GM19035 (cell line): ENCODE measurements around the gene PPM1N.
A peak's percentile ranks its signal among the peaks of the same experiment; 100 is the strongest.

Experiments
- ATAC-seq: cut with Tn5 transposase; IDR thresholded peaks from one replicate; pipeline ENCODE4 v1.9.1; 2021; ENCODE audit not compliant: unreplicated experiment

The PPM1N gene

GRCh38 chr19:45469945-45470761 is 28.1 kb upstream of the PPM1N start:
- ATAC-seq = no peak

- no peak for ATAC-seq
Observed at GRCh38 chr19:45470762-45471081, 27.5 kb upstream of the PPM1N start.

- no peak for ATAC-seq
Observed at GRCh38 chr19:45471111-45471930, 26.9 kb upstream of the PPM1N start.

GRCh38 chr19:45471931-45472562 is 26.2 kb upstream of the PPM1N start:
- ATAC-seq = no peak

- ATAC-seq = no peak
Observed at GRCh38 chr19:45472563-45473366, 25.5 kb upstream of the PPM1N start.

GRCh38 chr19:45473367-45473681 is 24.9 kb upstream of the PPM1N start:
- ATAC-seq = no peak

- no peak for ATAC-seq
Observed at GRCh38 chr19:45473682-45474605, 24.3 kb upstream of the PPM1N start.

GRCh38 chr19:45474606-45475521 is 23.4 kb upstream of the PPM1N start:
- no peak for ATAC-seq

- ATAC-seq = no peak
Observed at GRCh38 chr19:45475537-45476291, 22.5 kb upstream of the PPM1N start.

GRCh38 chr19:45476304-45476703 is 21.9 kb upstream of the PPM1N start:
- ATAC-seq = no peak

GRCh38 chr19:45477186-45477585 is 21.1 kb upstream of the PPM1N start:
- no peak for ATAC-seq

- ATAC-seq = no peak
Observed at GRCh38 chr19:45477713-45478453, 20.4 kb upstream of the PPM1N start.

GRCh38 chr19:45478454-45479238 is 19.6 kb upstream of the PPM1N start:
- peak; percentile 78 for ATAC-seq

GRCh38 chr19:45483033-45483432 is 15.2 kb upstream of the PPM1N start:
- no peak for ATAC-seq

GRCh38 chr19:45484273-45484945 is 13.8 kb upstream of the PPM1N start:
- no peak for ATAC-seq

GRCh38 chr19:45485305-45486077 is 12.8 kb upstream of the PPM1N start:
- peak; percentile 96 for ATAC-seq
